ENCODE measurements around the gene ZDHHC22.
A peak's percentile ranks its signal among the peaks of the same experiment; 100 is the strongest.

Gene ZDHHC22

DNA sequence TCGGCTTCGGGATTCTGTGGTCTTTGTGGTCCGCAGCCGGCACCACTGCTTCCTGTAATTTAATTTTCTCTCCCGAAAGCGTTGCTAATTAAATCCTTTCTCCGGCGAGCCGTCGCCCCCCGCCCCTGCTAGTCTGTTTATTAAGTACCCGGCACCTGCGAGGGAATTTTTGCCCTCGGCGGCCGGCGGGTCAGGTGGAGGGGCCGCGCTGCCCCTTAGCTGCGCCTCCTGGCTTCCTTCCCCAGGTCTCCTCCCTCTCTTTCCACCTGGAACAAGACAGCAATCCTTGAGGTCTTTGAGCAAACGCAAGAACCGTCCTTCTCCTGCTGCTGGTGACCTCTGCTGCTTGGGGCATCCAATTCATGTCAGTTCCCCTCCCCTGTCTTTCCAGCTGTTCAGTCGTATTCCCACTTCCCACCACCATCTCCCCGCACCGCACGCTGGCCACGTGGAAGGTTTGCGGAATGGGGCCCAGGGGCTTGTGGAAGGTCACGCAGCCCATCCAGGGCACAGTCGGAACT, 16.2 kb downstream of the ZDHHC22 start:
- DNase-seq (ENCODE audit: low read depth in 1 of 2, low spot score in 1 of 2): no peak
- H3K27ac ChIP-seq (replicated peaks): no peak overlapping the region
- H3K27me3 ChIP-seq (ENCODE audit: insufficient read depth, poor library complexity, severe bottlenecking): no peaks in the 10 kb centered on the region
- TF ChIP-seq, protein P1, sequence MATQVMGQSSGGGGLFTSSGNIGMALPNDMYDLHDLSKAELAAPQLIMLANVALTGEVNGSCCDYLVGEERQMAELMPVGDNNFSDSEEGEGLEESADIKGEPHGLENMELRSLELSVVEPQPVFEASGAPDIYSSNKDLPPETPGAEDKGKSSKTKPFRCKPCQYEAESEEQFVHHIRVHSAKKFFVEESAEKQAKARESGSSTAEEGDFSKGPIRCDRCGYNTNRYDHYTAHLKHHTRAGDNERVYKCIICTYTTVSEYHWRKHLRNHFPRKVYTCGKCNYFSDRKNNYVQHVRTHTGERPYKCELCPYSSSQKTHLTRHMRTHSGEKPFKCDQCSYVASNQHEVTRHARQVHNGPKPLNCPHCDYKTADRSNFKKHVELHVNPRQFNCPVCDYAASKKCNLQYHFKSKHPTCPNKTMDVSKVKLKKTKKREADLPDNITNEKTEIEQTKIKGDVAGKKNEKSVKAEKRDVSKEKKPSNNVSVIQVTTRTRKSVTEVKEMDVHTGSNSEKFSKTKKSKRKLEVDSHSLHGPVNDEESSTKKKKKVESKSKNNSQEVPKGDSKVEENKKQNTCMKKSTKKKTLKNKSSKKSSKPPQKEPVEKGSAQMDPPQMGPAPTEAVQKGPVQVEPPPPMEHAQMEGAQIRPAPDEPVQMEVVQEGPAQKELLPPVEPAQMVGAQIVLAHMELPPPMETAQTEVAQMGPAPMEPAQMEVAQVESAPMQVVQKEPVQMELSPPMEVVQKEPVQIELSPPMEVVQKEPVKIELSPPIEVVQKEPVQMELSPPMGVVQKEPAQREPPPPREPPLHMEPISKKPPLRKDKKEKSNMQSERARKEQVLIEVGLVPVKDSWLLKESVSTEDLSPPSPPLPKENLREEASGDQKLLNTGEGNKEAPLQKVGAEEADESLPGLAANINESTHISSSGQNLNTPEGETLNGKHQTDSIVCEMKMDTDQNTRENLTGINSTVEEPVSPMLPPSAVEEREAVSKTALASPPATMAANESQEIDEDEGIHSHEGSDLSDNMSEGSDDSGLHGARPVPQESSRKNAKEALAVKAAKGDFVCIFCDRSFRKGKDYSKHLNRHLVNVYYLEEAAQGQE (IDR thresholded peaks at IDR 0.05; ENCODE audit: insufficient replicate concordance, low read depth): no peak
- TF ChIP-seq GABPA (IDR thresholded peaks at IDR 0.05; ENCODE audit: low read depth) (no peak), POLR2AphosphoS5 (IDR thresholded peaks at IDR 0.05; ENCODE audit: low read depth) (no peak)
- TF ChIP-seq, protein P2, sequence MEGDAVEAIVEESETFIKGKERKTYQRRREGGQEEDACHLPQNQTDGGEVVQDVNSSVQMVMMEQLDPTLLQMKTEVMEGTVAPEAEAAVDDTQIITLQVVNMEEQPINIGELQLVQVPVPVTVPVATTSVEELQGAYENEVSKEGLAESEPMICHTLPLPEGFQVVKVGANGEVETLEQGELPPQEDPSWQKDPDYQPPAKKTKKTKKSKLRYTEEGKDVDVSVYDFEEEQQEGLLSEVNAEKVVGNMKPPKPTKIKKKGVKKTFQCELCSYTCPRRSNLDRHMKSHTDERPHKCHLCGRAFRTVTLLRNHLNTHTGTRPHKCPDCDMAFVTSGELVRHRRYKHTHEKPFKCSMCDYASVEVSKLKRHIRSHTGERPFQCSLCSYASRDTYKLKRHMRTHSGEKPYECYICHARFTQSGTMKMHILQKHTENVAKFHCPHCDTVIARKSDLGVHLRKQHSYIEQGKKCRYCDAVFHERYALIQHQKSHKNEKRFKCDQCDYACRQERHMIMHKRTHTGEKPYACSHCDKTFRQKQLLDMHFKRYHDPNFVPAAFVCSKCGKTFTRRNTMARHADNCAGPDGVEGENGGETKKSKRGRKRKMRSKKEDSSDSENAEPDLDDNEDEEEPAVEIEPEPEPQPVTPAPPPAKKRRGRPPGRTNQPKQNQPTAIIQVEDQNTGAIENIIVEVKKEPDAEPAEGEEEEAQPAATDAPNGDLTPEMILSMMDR (IDR thresholded peaks at IDR 0.05; ENCODE audit: insufficient read depth, low read length): no peak
- no peak overlapping the region; the same call in 1 of the 2 replicates for H3K4me3 ChIP-seq (replicated peaks; ENCODE audit: insufficient read depth, low read length)

DNA sequence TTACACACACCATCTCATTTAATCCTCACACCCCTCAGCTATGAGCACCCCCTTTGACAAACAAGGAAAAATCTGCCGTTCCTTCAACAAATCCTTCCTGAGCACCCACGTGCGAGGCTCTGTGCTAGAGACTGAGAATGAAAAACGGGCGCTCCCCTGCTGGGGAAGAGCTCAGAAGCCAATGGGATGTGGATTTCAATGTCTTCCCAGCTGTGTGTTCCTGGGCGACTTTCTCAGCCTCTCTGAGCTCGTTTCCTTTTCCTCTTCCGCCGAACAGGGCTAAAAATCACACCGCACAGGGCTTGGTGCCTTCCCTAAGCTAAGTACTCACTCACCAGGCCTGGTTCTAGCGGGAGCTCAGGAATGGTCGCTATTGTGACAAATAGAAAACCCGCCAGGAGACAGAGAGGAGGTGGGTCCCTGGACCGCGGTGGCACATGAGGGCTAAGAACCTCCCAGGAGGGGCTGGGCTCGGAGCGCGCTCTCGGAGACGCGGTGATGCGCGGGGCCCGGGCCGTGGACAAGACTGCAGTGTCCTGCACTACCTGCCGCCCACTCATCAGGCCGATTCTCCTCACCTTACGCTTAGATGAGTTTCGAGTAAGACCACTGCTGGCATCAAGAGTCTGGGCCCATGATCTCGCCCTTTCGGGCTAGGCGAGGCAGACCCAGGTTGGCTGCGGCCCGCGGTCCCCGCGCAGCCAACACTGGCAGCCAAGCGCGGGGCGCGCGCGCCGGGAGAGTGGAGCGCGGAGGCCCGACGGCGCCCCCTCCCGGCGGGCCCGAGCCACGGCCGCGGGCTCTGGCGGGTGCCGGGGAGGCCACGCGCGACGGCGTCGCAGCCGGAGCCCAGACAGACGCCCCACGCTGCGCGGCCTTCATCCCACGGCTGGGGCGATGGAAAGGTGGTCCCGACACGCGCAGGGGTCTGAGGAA, 17.0 kb downstream of the ZDHHC22 start:
- Histone ChIP-seq H3K4me3 (replicated peaks; ENCODE audit: insufficient read depth, low read length) (peak overlapping the region; percentile 31), H3K27ac (replicated peaks) (no peak overlapping the region), H3K27me3 (ENCODE audit: insufficient read depth, poor library complexity, severe bottlenecking) (no peaks in the 10 kb centered on the region)
- TF ChIP-seq, protein P2 (IDR thresholded peaks at IDR 0.05; ENCODE audit: insufficient read depth, low read length): no peak
- TF ChIP-seq, protein P1 (IDR thresholded peaks at IDR 0.05; ENCODE audit: insufficient replicate concordance, low read depth): no peak
- no peak for DNase-seq (ENCODE audit: low read depth in 1 of 2, low spot score in 1 of 2)

DNA sequence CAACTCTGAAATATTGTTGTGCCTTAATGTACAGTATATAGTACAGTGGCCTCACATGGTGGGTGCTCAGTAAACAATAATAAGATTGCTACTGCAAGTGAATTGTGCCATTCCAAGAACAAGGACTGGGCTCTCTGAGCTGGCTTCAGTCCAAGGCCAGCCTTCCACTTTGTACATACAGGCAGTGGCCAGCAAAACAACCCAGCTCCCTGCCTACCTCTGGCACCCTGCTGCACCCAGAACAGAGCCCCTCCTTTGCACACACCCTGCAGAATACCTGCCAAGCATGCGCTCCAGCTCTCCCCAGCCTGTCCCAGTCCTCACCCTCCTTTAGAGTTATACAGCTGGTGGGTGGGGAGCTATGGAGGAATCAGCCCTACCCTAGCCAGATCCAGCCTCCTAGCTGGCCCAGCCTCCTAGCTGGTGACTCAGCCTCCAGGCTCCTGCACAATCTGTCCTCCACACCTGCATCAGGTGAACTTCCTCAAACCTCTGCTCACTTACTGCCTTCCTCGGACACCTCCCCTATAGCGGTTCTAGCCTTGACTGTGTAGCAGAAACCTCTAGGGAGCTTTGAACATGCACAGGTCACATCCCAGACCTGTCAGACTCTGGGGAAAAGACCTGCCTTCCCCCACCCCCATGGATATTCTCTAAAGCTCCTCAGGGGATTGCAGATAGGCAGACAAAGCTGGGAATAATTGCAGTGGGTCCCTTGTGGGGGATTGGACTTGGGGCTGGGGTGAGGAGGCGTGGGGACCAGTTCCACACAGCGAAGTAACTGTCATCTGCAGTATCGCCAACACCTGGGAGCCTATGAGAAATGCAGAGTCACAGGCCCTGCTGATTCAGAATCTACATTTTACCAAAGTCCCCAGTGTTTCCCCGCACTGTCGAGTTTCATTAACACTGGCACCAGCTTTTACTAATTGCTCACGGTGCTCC, 17.9 kb downstream of the ZDHHC22 start:
- Histone ChIP-seq H3K27ac (replicated peaks) (no peak overlapping the region), H3K27me3 (ENCODE audit: insufficient read depth, poor library complexity, severe bottlenecking) (no peaks in the 10 kb centered on the region), H3K4me3 (replicated peaks; ENCODE audit: insufficient read depth, low read length) (no peak overlapping the region)
- no peak for DNase-seq (ENCODE audit: low read depth in 1 of 2, low spot score in 1 of 2)
- TF ChIP-seq, protein P1 (IDR thresholded peaks at IDR 0.05; ENCODE audit: insufficient replicate concordance, low read depth): no peak
- no peak for TF ChIP-seq GABPA (IDR thresholded peaks at IDR 0.05; ENCODE audit: low read depth)
- TF ChIP-seq, protein P2 (IDR thresholded peaks at IDR 0.05; ENCODE audit: insufficient read depth, low read length): no peak
